Right lobe of liver (tissue), 6 donors: Measurements from ENCODE around the gene CHI3L2. TPM values are rescaled to one million over a fixed set of nuclear protein-coding genes. Genes with fewer than 3 reads are reported as not detected.
"Not testable (repeated sequence)": the region's sequence is repeated elsewhere in the genome, so short reads cannot be mapped to it uniquely, and the experiment has no call there.

Source experiments
- ATAC-seq, 4 donors: fragments of 200-7000 bp; cut with Tn5 transposase; one replicate each; pipeline ENCODE4 v1.9.1; 2020; ENCODE audit warnings: mild to moderate bottlenecking in 4 of 4, moderate library complexity in 4 of 4
- DNase-seq, 3 donors: peaks; one replicate each; pipeline ENCODE4 v3.0.0-alpha.2; 2020
- H3K27ac ChIP-seq, 3 donors: fragments of 200-600 bp; one replicate each; pipeline ENCODE4 v1.8.0; 2022
- H3K27me3 ChIP-seq, 2 donors: fragments of 200-600 bp; one replicate each; pipeline ENCODE4 v1.8.0; 2022
- H3K36me3 ChIP-seq, 4 donors: fragments of 200-600 bp; sonication (generic) in 1 of 4; one replicate each; pipeline versions ENCODE4 v1.5.1 to v1.8.0; 2017 to 2022; ENCODE audit warnings: control low read depth in 1 of 4
- H3K4me1 ChIP-seq, 4 donors: fragments of 200-600 bp; sonication (generic) in 1 of 4; one replicate each; pipeline versions ENCODE4 v1.5.1 to v1.8.0; 2017 to 2022; ENCODE audit warnings: control low read depth in 1 of 4
- H3K4me3 ChIP-seq, 3 donors: fragments of 200-600 bp; one replicate each; pipeline ENCODE4 v1.8.0; 2022
- H3K9me3 ChIP-seq, 4 donors: fragments of 200-600 bp; sonication (generic) in 1 of 4; one replicate each; pipeline versions ENCODE4 v1.5.1 to v1.8.0; 2017 to 2022; ENCODE audit warnings: control low read depth in 1 of 4
- CTCF ChIP-seq, 4 donors: fragments of 200-600 bp in 3 of 4; fragments of 450-650 bp in 1 of 4; IDR thresholded peaks; one replicate each; pipeline versions ENCODE4 v1.5.1 to v1.8.0; 2016 to 2022; ENCODE audit warnings: antibody characterized with exemption in 4 of 4, mild to moderate bottlenecking in 2 of 4
- POLR2A ChIP-seq: fragments of 450-650 bp; IDR thresholded peaks from one replicate; pipeline ENCODE4 v1.6.1; 2017; ENCODE audit warnings: antibody characterized with exemption, mild to moderate bottlenecking
- WGBS: methylation state at CpG from one replicate; pipeline ENCODE4 v1.1.6; 2018; ENCODE audit warnings: low coverage, low lambda C conversion rate; ENCODE audit not compliant: insufficient coverage; ENCODE audit errors: missing lambda C conversion rate; 5-methylcytosine and 5-hydroxymethylcytosine counted together
- intact Hi-C, 2 donors: fragments of 100-400 bp; cut with DNase I; formaldehyde crosslinking; loops; one replicate each; pipeline versions ENCODE4 v1.11.2 to v1.14.1; 2022
- total RNA-seq, 6 experiments: library from RNA; depleted of rRNA in 2 of 6; stranded (reverse); fragments of >200 nt in 2 of 6; fragmentation: NEBNext Ultra II Directional in 3 of 6; extraction: Animal tissue kit (Norgen Biotek cat#: 25700) in 3 of 6; gene quantifications; one replicate each; pipeline versions ENCODE4 v1.1.0 to v1.2.4, GENCODE V29; 2016 to 2023
- donor health status: DM: no; HTN: yes; CAD: no.
- donor health status: DM: no; HTN: no; CAD: no.
- donor health status: DM: no; HTN: no; CAD: no.
- donor health status: DM: no; HTN: yes; CAD: no.
- donor health status: DM: no; HTN: yes; CAD: no.

CHI3L2 gene
- total RNA-seq, 6 experiments from 2014 or later = 0.15 to 0.58 (median 0.26) TPM; not detected in 1

- ATAC-seq = no peak
Measured at GRCh38 chr1:111213412-111213811, 14.1 kb upstream of the CHI3L2 start.

GRCh38 chr1:111214074-111214801 is 13.3 kb upstream of the CHI3L2 start:
- WGBS = 69% methylated on average over 6 of the region's 6 CpGs
- no peak for TF ChIP-seq POLR2A
- no peak for TF ChIP-seq CTCF (IDR thresholded peaks at IDR 0.05)
- no peak for DNase-seq
- H3K27me3 ChIP-seq = no peaks in the 10 kb centered on the region
- no peaks in the 10 kb centered on the region for H3K4me1 ChIP-seq
- no peaks in the 10 kb centered on the region for H3K9me3 ChIP-seq
- H3K4me3 ChIP-seq = no peak overlapping the region
- ATAC-seq = no peak
- no peak overlapping the region for H3K27ac ChIP-seq
- no peaks in the 10 kb centered on the region for H3K36me3 ChIP-seq
- intact Hi-C loops = no loop called here

More at GRCh38 chr1:111213412-111213811, 14.1 kb upstream of the CHI3L2 start:
- Histone ChIP-seq H3K36me3 (no peaks in the 10 kb centered on the region), H3K27ac (no peak overlapping the region), H3K9me3 (no peaks in the 10 kb centered on the region), H3K4me3 (no peak overlapping the region), H3K27me3 (no peaks in the 10 kb centered on the region), H3K4me1 (no peaks in the 10 kb centered on the region)
- no peak for DNase-seq
- 47% methylated on average over 2 of the region's 6 CpGs for WGBS
- TF ChIP-seq CTCF (IDR thresholded peaks at IDR 0.05) (no peak), POLR2A (no peak)
- intact Hi-C loops = no loop called here

GRCh38 chr1:111214884-111215283 is 12.6 kb upstream of the CHI3L2 start:
- Histone ChIP-seq H3K4me1 (no peaks in the 10 kb centered on the region), H3K4me3 (no peak overlapping the region), H3K27me3 (no peaks in the 10 kb centered on the region), H3K27ac (no peak overlapping the region), H3K9me3 (no peaks in the 10 kb centered on the region), H3K36me3 (no peaks in the 10 kb centered on the region)
- TF ChIP-seq POLR2A (no peak), CTCF (IDR thresholded peaks at IDR 0.05) (no peak)
- WGBS = 95% methylated on average over 4 of the region's 7 CpGs
- DNase-seq = no peak
- intact Hi-C loops = no loop called here
- no peak for ATAC-seq

GRCh38 chr1:111215285-111215684 is 12.2 kb upstream of the CHI3L2 start:
- not testable (repeated sequence) for ATAC-seq
- WGBS = 25% methylated on average over 1 of the region's 2 CpGs

GRCh38 chr1:111216751-111217150 is 10.8 kb upstream of the CHI3L2 start:
- 56% methylated on average over 5 of the region's 5 CpGs for WGBS
- H3K4me1 ChIP-seq = no peaks in the 10 kb centered on the region
- H3K9me3 ChIP-seq = no peaks in the 10 kb centered on the region
- peak overlapping the region in 1 of 3 donors; percentile 4 for H3K27ac ChIP-seq
- no peaks in the 10 kb centered on the region for H3K27me3 ChIP-seq
- TF ChIP-seq CTCF (IDR thresholded peaks at IDR 0.05) (no peak), POLR2A (no peak)
- H3K4me3 ChIP-seq = no peak overlapping the region
- ATAC-seq (no peak), DNase-seq (no peak)
- intact Hi-C loops = no loop called here
- no peaks in the 10 kb centered on the region for H3K36me3 ChIP-seq

More at GRCh38 chr1:111215285-111215684, 12.2 kb upstream of the CHI3L2 start:
- H3K27ac ChIP-seq, intact Hi-C loops, H3K27me3 ChIP-seq, H3K4me3 ChIP-seq, H3K36me3 ChIP-seq, H3K4me1 ChIP-seq, DNase-seq, H3K9me3 ChIP-seq: not testable (repeated sequence)
